Islet of Langerhans (tissue), 1 donor: Measurements from ENCODE around the gene TSFM.

Source experiments
- FAIRE-seq: peaks from one replicate; lab custom pipeline; 2011; peaks lifted over from hg19 to GRCh38; lab: Jason Lieb, UNC

The TSFM gene

GRCh38 chr12:57780284-57780897, 2.2 kb upstream of the TSFM start:
- FAIRE-seq = no peak

DNA sequence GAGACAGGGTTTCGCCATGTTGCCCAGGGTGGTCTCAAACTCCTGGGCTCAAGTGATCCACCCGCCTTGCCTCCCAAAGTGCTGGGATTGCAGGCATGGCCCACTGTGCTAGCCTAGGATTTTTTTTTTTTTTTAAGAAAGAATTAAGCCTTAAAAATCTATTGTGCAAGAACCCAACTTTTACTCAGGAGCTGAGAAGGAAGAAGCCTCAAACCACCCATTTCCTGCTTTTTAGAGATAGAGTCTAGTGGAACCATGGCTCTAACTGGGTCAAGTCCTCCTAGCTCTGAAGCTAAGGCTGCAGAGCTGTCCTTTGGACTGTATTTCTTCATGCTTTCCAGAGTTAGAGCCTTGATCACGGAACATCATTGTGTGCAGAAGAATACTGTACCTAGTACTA, 1.3 kb upstream of the TSFM start:
- FAIRE-seq = no peak

GRCh38 chr12:57781801-57782200, 786 bp upstream of the TSFM start:
- no peak for FAIRE-seq

DNA sequence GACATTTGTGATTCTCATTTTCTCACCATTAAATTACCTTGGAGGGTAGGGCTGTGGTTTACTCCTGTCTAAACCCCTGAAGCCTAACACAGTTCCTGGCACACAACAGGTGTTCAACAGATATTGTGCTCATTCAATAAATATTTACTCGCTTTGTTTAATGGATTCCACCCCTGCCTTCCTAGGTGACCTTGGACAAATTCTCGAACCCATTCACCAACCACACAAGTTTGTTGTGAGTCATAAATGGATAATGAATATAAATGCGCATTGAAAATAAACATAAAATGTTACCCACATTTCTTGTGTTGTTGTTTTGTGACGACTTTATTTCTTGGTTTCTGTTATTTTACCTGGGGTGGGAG, 362 bp upstream of the TSFM start:
- FAIRE-seq = no peak

DNA sequence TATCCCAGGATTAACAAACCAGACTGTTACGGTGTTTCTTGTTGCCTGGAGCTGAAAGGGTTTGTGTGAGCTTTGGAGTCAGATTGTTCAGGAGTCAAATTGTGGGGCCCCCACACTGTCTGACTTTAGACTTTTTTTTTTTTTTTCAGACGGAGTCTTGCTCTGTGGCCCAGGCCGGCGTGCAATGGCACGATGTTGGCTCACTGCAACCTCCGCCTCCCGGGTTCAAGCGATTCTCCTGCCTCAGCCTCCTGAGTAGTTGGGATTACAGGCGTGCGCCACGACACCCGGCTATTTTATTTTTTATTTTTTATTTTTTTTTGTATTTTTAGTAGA, 847 bp downstream of the TSFM start:
- no peak for FAIRE-seq

DNA sequence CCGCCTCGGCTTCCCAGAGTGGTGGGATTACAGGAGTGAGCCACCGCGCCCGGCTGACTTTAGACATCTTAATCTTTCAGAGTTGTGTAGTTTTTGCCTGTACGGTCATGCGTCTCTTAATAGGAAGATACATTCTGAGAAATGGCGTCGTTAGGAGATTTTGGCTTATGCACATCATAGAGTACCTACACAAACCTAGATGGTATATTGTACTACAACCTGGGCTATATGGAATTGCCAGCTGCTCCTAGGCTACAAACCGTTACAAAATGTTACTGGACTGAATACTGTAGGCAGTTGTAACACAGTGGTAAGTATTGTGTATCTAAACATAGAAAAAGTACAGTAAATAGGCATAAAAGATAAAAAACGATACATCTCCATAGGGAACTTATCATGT, 1.3 kb downstream of the TSFM start:
- FAIRE-seq = no peak

- FAIRE-seq = no peak
Observed at GRCh38 chr12:57793920-57794319, 11.3 kb downstream of the TSFM start.

GRCh38 chr12:57795354-57795753, 12.8 kb downstream of the TSFM start:
- FAIRE-seq = no peak

- no peak for FAIRE-seq
Observed at GRCh38 chr12:57796996-57797395, 14.4 kb downstream of the TSFM start.

DNA sequence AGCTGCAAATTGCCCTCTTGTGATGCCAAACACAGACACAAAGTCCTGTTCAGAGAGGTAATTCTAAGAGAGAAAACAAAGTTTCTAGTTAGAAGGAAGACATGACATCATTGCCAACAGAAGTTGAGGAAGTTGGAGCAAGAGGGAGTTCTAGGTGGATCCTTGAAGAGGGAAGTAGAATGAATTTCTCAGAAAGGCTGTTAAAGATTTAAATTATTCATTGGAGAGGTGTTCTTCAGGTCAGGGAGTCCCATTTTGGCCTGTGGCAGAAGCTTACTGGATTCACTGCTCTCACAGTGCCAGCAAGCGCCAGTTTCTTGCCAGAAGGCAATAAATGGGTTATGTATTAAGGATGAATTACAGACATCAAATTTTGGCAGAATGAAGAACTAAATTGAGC, 15.3 kb downstream of the TSFM start:
- no peak for FAIRE-seq

DNA sequence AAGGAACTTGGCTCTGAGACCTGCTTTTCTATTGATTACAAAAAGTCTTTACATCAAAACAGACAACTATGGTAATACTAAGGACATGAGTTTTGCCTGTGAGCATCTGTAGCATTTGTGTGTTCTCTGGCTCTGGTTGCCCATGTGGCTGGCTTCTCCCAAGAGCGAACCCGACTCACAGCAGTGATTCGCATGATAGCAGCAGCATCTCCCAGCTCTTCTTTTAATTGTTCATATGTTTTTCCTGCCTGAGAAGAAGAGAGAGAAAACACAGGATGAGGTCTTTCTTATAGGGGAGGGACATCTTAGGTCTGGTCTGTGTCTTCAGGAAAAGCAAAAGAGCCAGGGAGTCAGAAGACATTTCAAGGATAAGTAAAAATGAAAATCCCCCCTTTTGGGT, 18.4 kb downstream of the TSFM start:
- no peak for FAIRE-seq

- no peak for FAIRE-seq
Observed at GRCh38 chr12:57802607-57803006, 20.0 kb downstream of the TSFM start.

DNA sequence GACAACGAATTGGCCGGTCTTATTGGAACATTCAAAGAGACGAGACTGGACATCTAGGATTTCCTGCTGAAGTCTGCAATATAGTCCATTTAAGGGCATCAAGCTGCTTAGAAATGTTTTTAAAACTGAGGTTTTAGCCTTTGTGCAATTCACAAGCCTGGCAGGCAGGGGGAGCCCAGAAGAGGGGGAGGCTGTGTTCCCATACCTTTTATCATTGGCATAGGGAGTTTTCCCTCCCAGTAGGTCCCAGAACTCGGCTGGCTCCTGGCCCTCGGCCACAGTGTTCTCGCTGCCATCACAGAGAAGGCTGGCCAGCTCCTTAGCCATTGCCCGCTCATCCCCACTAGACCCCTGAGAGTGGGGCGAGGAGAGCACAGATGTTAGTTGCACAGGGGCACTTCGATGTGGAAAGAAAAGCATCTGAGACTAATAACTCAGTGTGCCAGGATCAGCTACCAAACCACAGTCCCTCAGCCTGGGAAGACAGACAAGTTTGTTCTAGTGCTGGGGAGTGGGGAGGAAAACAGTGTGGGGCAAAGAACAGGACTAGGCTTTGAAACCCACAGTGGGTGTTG, 20.8 kb downstream of the TSFM start:
- no peak for FAIRE-seq

DNA sequence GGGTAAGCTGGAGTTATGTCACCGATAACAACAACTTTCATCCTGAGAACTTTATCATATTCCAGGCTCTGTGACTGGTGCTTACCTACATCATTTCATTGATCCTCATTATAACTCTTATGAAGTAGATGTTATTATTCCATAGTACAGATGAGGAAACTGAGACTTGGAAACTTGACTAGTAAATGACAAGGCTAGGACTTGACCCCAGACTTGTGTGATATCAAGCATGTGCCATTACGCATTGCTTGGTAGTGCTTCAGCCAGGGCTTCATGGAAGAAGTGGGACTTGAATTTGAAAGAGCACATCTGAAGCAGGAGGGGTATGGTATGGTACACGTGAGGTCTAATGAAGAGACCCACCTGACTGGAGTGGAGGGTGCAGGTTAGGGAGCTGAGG, 24.1 kb downstream of the TSFM start:
- no peak for FAIRE-seq

- no peak for FAIRE-seq
Observed at GRCh38 chr12:57807285-57807684, 24.7 kb downstream of the TSFM start.

DNA sequence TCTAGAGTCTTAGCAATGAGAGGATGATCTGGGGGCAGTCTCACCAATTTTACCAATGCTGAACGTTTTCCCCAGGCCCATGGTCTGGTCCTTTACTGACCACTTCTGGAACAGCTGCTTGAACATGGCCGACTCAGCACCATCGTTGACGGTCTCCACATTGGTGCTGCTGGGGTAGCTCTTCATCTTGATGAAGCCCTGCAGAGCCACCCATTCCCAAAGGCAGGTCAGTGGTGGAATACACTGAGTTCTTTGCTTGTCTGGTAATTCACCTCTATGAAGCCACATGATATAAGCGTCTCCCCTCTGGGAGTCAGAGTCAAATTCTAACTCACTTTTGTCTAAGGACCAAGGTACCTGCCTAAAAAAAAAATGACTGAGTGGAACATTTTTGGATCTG, 25.8 kb downstream of the TSFM start:
- FAIRE-seq = no peak

- no peak for FAIRE-seq
Observed at GRCh38 chr12:57809425-57809824, 26.8 kb downstream of the TSFM start.

DNA sequence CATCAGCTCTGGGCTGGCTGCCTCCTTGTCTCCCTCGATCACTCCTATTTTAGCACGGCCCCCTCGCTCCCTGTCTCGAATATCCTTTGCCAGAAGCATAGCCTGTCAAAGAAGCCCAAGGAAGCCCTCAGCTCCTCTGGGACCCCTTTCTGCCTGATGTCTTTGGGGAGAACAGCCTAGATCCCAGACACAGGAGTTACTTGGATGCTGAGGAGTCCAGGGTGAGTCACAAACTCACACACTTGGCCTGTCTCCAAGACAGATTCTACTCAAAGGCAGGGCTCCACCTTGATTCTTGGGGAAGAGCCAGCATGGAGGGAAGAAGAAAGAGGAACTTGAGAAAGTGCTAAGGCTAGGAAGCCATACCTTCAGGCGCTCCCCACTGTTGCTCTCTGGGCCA, 27.9 kb downstream of the TSFM start:
- no peak for FAIRE-seq

DNA sequence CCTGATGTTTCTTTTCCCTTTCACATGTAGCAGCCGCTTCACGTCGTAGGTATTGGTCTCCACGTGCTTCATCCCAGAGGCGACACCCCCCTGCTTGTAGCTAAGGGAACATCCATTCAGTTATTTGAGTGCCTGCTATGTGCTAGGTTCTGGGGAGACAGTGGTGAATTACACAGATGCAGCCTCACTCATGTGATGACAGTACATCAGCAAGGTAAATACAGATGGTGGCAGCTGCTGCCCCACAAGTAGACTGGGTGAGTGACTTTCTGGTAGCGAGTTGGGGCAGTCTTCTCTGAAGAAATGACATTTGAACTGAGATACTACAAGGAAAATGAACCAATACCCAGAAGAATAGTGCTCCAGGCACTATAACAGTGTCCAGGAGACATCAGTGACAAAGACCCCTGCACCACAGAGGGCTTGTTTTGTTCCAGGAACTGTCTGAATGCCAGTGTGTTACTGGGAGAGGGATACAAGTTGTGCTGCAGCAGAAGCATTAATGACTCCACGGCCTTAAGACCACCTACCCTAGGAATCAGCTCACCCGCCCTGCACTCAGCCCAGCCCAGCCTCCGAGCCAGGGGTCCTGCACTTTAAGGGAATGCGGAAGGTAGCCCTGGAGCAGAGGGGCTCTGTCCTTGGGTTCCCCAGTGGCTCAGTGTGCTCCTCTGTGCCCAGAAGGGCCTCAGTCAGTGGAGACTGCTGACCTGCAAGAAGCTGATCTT, 28.6 kb downstream of the TSFM start:
- no peak for FAIRE-seq

DNA sequence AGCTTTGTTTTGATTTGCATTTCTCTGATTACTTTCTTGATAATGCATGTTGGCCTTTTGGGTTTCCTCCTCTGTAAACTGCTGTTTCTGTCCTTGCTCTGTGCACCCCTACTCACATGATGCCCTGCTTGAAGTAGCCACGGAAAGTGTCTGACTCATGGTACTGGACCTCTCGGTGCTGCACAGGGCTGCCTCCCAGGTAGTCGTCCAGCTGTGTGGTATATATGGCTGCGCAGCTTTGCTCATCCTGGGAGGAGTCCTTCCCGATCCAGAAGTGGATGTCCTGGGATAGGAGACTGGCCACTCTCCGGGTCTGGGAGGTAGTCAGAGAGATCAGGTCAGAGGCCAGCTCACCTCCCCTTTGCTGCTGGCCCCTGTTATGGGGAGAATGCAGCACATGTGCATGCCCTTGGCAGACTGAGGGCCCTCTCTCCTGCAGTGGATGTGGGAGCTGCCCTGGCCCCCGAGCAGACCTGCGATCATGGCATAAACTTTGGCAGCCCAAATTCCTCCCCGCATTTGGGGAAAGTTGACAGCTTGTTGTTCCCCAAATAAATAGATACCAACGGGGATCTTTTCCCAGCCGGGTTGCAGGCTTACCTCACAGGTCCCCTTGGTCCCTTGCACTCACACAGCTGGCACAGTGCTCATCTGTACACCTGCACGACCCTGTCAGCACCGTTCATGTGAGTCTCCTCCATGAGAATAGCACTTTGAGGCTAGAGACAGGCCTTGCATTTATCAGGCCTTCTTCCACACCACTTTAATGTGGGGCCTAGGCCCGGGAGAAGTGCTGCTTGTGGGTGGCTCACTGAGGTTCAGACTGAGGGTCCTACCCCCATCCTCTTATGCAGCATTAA, 30.8 kb downstream of the TSFM start:
- no peak for FAIRE-seq

DNA sequence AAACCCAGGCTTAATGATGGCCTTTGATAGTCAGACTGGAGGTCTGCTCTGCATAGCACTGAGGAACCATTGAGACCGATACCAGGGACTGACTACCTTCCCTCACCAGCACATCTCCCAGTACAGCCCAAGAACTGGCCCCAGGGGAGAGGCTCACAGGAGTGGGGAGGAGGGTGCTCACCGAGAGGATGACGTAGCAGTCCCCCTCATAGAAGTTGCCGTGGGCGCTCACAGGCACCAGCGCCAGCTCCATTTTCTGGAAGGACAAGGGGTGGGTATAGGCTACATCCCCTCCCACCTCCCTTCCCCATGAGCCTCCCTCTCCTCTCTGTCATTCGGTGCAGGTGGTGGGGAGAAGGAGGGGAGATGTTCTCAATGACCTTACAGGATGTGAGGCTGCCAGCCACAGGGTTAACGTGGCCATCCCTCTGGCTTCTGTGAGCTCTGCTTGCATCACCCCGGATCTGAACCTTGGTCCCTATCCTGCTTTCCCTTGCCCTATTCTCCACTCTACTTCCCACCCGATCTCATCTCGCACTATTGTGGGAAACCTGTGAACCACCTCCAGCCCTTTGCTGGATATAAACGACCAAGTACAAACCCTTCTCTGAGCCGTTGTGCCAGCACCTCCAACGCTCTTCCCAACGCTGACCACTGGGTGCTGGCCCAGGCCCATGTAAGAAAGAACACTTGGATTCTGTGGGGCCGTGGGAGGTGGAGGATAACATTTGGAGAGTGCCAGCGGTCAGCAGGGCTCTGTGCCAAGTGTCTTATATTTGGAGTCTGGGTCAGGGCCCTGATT, 31.6 kb downstream of the TSFM start:
- no peak for FAIRE-seq
